ENCODE measurements around the gene B4GALT5.

DNA sequence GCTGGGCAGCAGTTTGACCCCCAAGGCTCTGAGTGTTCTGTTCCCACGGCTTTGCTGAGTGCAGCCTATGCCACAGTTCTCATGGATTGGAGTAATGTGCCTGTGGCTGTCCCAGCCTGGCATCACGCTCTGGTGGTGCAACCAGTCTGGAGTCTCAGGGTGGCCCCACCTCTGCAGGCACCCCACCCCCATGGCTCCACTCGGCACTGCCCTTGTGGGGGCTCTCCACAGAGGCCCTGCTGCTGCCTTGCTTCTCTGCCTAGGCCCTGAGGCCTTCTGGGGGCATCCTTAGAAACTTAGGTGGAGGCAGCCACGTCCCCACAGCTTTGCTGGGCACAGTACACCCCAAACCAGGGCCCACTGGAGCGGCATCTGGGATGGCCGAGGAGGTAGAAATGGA lies 25.4 kb upstream of the B4GALT5 start:
- TF ChIP-seq POLR2A (IDR thresholded peaks at IDR 0.05; ENCODE audit: borderline replicate concordance, extremely low read depth, insufficient read depth, insufficient read length) (no peak), POLR2AphosphoS5 (IDR thresholded peaks at IDR 0.05; ENCODE audit: low read depth, low read length) (no peak), ZFX (IDR thresholded peaks at IDR 0.05) (no peak), CEBPB (IDR thresholded peaks at IDR 0.05; ENCODE audit: low read depth) (no peak)
- TF ChIP-seq, protein P1, sequence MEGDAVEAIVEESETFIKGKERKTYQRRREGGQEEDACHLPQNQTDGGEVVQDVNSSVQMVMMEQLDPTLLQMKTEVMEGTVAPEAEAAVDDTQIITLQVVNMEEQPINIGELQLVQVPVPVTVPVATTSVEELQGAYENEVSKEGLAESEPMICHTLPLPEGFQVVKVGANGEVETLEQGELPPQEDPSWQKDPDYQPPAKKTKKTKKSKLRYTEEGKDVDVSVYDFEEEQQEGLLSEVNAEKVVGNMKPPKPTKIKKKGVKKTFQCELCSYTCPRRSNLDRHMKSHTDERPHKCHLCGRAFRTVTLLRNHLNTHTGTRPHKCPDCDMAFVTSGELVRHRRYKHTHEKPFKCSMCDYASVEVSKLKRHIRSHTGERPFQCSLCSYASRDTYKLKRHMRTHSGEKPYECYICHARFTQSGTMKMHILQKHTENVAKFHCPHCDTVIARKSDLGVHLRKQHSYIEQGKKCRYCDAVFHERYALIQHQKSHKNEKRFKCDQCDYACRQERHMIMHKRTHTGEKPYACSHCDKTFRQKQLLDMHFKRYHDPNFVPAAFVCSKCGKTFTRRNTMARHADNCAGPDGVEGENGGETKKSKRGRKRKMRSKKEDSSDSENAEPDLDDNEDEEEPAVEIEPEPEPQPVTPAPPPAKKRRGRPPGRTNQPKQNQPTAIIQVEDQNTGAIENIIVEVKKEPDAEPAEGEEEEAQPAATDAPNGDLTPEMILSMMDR (IDR thresholded peaks at IDR 0.05 in 2 of 3, conservative IDR thresholded peaks at IDR 0.05 in 1 of 3; ENCODE audit: borderline replicate concordance in 1 of 3, insufficient read depth in 1 of 3, low read depth in 2 of 3, low read length in 2 of 3) = no peak
- TF ChIP-seq, protein P2, sequence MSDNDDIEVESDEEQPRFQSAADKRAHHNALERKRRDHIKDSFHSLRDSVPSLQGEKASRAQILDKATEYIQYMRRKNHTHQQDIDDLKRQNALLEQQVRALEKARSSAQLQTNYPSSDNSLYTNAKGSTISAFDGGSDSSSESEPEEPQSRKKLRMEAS (IDR thresholded peaks at IDR 0.05) = no peak
